ENCODE measurements around the gene HAND1.

Gene HAND1

DNA sequence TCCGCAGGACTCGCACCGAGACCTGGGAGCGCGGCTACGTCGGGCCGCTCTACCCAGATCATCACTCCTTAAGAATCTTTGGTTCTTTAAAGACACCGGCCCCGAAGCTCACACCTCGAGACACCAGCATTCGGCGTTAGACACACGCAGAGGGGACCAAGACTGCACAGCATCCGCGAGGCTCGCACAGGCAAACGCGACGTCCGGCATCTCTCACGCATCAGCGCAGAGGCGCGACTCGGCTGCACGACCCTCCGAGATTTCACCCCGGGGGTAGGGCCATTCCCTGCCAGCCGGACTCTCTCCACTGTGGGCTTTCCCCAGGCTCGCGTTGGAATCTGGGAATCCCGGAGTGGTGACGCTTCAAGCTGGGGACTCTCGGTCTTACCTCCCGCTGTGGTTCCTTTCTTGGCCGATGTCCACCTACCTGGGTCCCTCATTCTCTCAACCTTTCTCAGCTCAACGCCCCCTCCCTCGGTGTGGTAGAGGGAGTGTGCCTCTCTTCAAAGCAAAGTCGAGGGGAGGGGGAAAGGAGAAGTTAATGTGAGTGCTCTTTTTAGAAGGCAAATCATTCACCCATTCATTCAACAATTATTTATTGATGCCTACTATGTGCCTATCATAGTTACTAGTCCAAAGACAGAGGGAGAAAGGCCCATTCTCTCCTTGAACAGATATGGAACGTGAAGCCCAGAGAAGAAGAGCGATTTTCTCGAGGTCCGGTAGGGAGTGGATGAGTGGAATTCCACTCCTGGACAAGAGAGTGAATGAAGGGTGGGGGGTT is 1.3 kb upstream of the HAND1 start (continued):
- TF ChIP-seq, protein P1, sequence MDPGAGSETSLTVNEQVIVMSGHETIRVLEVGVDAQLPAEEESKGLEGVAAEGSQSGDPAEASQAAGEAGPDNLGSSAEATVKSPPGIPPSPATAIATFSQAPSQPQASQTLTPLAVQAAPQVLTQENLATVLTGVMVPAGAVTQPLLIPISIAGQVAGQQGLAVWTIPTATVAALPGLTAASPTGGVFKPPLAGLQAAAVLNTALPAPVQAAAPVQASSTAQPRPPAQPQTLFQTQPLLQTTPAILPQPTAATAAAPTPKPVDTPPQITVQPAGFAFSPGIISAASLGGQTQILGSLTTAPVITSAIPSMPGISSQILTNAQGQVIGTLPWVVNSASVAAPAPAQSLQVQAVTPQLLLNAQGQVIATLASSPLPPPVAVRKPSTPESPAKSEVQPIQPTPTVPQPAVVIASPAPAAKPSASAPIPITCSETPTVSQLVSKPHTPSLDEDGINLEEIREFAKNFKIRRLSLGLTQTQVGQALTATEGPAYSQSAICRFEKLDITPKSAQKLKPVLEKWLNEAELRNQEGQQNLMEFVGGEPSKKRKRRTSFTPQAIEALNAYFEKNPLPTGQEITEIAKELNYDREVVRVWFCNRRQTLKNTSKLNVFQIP (CRISPR knock-in tag; IDR thresholded peaks at IDR 0.05; ENCODE audit: borderline replicate concordance, low read depth): no peak
- TF ChIP-seq ZNF70 (CRISPR knock-in tag; IDR thresholded peaks at IDR 0.05) (no peak), SNAI2 (CRISPR knock-in tag; IDR thresholded peaks at IDR 0.05) (no peak), ZNF565 (CRISPR knock-in tag; conservative IDR thresholded peaks at IDR 0.05; ENCODE audit: low read depth) (no peak), ZNF8 (CRISPR knock-in tag; IDR thresholded peaks at IDR 0.05) (no peak), PPARA (CRISPR knock-in tag; IDR thresholded peaks at IDR 0.05; ENCODE audit: borderline replicate concordance) (no peak), TCF4 (CRISPR knock-in tag; IDR thresholded peaks at IDR 0.05; ENCODE audit: borderline replicate concordance) (no peak)

DNA sequence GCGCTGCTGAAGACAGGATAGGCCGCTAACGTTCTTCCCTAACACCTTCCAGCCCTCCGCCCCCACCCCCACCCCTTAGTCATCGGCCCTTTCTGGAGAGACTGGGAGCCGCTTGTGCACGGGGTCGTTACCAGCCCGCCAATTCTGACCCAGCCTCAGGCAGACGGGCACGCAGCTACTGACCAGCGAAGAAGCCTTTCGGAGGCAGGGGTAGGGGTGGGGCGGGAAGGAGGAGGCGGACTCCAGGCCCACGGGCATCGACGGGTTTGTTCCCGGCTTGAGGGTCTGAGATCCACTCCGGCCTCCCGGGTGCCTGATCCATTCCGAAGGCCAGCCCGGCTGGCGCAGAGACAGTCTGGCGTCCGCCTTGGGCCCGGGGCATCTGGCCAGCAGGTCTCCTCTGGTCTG is 729 bp upstream of the HAND1 start:
- no peak for ATAC-seq
- TF ChIP-seq SNAI2 (CRISPR knock-in tag; IDR thresholded peaks at IDR 0.05): no peak
- no peak for TF ChIP-seq TOX (CRISPR knock-in tag; IDR thresholded peaks at IDR 0.05; ENCODE audit: borderline replicate concordance)
- TF ChIP-seq TCF4 (CRISPR knock-in tag; IDR thresholded peaks at IDR 0.05; ENCODE audit: borderline replicate concordance): no peak
- TF ChIP-seq, protein P2, sequence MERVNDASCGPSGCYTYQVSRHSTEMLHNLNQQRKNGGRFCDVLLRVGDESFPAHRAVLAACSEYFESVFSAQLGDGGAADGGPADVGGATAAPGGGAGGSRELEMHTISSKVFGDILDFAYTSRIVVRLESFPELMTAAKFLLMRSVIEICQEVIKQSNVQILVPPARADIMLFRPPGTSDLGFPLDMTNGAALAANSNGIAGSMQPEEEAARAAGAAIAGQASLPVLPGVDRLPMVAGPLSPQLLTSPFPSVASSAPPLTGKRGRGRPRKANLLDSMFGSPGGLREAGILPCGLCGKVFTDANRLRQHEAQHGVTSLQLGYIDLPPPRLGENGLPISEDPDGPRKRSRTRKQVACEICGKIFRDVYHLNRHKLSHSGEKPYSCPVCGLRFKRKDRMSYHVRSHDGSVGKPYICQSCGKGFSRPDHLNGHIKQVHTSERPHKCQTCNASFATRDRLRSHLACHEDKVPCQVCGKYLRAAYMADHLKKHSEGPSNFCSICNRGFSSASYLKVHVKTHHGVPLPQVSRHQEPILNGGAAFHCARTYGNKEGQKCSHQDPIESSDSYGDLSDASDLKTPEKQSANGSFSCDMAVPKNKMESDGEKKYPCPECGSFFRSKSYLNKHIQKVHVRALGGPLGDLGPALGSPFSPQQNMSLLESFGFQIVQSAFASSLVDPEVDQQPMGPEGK (CRISPR knock-in tag; IDR thresholded peaks at IDR 0.05; ENCODE audit: borderline replicate concordance): no peak
- no peak for TF ChIP-seq RARB (CRISPR knock-in tag; IDR thresholded peaks at IDR 0.05)
- no peak for TF ChIP-seq ZC3H10 (CRISPR knock-in tag; IDR thresholded peaks at IDR 0.05)
- no peak for TF ChIP-seq ZNF70 (CRISPR knock-in tag; IDR thresholded peaks at IDR 0.05)
- TF ChIP-seq ARNTL (CRISPR knock-in tag; IDR thresholded peaks at IDR 0.05; ENCODE audit: borderline replicate concordance, low read depth): no peak
- TF ChIP-seq, protein P3, sequence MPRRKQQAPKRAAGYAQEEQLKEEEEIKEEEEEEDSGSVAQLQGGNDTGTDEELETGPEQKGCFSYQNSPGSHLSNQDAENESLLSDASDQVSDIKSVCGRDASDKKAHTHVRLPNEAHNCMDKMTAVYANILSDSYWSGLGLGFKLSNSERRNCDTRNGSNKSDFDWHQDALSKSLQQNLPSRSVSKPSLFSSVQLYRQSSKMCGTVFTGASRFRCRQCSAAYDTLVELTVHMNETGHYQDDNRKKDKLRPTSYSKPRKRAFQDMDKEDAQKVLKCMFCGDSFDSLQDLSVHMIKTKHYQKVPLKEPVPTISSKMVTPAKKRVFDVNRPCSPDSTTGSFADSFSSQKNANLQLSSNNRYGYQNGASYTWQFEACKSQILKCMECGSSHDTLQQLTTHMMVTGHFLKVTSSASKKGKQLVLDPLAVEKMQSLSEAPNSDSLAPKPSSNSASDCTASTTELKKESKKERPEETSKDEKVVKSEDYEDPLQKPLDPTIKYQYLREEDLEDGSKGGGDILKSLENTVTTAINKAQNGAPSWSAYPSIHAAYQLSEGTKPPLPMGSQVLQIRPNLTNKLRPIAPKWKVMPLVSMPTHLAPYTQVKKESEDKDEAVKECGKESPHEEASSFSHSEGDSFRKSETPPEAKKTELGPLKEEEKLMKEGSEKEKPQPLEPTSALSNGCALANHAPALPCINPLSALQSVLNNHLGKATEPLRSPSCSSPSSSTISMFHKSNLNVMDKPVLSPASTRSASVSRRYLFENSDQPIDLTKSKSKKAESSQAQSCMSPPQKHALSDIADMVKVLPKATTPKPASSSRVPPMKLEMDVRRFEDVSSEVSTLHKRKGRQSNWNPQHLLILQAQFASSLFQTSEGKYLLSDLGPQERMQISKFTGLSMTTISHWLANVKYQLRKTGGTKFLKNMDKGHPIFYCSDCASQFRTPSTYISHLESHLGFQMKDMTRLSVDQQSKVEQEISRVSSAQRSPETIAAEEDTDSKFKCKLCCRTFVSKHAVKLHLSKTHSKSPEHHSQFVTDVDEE (CRISPR knock-in tag; IDR thresholded peaks at IDR 0.05): no peak
- no peak for TF ChIP-seq OSR1 (CRISPR knock-in tag; IDR thresholded peaks at IDR 0.05)
- TF ChIP-seq, protein P1 (CRISPR knock-in tag; IDR thresholded peaks at IDR 0.05; ENCODE audit: borderline replicate concordance, low read depth): no peak
- no peak for TF ChIP-seq ZNF565 (CRISPR knock-in tag; conservative IDR thresholded peaks at IDR 0.05; ENCODE audit: low read depth)
- no peak for TF ChIP-seq PPARA (CRISPR knock-in tag; IDR thresholded peaks at IDR 0.05; ENCODE audit: borderline replicate concordance)

DNA sequence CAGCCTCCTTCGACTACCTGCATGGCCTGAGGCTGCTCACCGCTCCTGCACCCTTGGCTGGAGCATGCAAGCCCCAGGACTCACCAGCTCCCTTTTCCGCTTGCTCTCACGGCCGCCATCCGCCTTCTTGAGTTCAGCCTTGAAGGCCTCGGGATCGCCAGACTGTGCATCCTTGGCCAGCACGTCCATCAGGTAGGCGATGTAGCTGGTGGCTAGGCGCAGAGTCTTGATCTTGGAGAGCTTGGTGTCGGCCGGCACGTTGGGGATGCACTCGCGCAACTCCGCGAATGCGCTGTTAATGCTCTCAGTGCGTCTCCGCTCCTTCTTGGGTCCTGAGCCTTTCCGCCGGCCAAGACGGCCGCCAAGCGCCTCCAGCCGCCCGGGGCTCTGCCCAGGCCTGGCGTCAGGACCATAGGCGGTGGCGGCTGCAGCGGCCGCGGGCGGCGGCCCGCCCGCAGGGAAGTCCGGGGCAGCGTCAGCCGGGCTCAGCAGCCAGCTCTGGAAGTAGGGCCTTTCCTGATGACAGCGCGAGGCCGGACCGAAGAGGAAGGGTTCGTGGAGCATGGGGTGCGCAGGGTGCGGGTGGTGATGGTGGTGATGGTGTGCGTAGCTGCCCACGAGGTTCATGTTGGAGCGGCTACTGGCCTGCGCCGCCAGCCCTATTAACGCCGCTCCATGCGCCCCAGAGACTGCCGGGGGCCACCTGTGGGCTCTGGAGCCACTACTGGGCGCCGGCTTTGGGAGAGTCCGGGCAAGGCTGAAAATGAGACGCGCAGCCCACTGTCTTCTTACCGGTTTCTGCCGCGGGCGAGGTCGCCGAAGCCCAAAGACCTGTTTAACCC is 424 bp downstream of the HAND1 start:
- peak; percentile 51 for ATAC-seq
- TF ChIP-seq PPARA (CRISPR knock-in tag; IDR thresholded peaks at IDR 0.05; ENCODE audit: borderline replicate concordance) (no peak), ZNF70 (CRISPR knock-in tag; IDR thresholded peaks at IDR 0.05) (0 out of 2 replicates have a peak, but pooled peaks have one; percentile 45), TCF4 (CRISPR knock-in tag; IDR thresholded peaks at IDR 0.05; ENCODE audit: borderline replicate concordance) (0 out of 2 replicates have a peak, but pooled peaks have one; percentile 44)
